GM19372 (cell line): ENCODE results near the gene SLC34A2.
"Not testable (repeated sequence)": the region's sequence is repeated elsewhere in the genome, so short reads cannot be mapped to it uniquely, and the experiment has no call there.

Experiments
- ATAC-seq: cut with Tn5 transposase; IDR thresholded peaks from one replicate; pipeline ENCODE4 v1.9.1; 2021; ENCODE audit warnings: mild to moderate bottlenecking, low read depth, moderate library complexity; ENCODE audit not compliant: unreplicated experiment

Gene SLC34A2, protein sequence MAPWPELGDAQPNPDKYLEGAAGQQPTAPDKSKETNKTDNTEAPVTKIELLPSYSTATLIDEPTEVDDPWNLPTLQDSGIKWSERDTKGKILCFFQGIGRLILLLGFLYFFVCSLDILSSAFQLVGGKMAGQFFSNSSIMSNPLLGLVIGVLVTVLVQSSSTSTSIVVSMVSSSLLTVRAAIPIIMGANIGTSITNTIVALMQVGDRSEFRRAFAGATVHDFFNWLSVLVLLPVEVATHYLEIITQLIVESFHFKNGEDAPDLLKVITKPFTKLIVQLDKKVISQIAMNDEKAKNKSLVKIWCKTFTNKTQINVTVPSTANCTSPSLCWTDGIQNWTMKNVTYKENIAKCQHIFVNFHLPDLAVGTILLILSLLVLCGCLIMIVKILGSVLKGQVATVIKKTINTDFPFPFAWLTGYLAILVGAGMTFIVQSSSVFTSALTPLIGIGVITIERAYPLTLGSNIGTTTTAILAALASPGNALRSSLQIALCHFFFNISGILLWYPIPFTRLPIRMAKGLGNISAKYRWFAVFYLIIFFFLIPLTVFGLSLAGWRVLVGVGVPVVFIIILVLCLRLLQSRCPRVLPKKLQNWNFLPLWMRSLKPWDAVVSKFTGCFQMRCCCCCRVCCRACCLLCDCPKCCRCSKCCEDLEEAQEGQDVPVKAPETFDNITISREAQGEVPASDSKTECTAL

GRCh38 chr4:25654971-25655963, at the start of gene SLC34A2:
TSS of gene SLC34A2 (plus strand) at chr4:25655851. CDS start at chr4:25662501, 6,650 bp downstream.
- ATAC-seq, result no peak

- no peak for ATAC-seq
Measured at GRCh38 chr4:25608644-25609043, 47.0 kb upstream of the SLC34A2 start.

DNA sequence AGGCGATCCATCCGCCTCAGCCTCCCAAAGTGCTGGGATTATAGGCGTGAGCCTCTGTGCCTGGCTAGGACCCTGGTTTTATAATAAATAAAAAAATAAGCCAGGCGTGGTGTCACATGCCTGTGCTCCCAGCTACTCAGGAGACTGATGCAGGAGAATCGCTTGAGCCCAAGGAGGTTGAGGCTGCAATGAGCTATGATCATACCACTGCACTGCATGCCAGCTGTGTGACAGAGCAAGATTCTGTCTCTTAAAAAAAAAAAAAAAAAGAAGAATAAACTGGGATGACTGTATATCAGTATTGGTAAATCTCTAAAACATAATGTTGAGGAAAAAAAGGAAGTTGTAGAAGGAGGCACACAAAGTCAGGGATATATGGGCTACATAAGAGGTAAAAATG, 45.7 kb upstream of the SLC34A2 start:
- no peak for ATAC-seq

- ATAC-seq, result not testable (repeated sequence)
Measured at GRCh38 chr4:25613613-25614012, 42.0 kb upstream of the SLC34A2 start.

DNA sequence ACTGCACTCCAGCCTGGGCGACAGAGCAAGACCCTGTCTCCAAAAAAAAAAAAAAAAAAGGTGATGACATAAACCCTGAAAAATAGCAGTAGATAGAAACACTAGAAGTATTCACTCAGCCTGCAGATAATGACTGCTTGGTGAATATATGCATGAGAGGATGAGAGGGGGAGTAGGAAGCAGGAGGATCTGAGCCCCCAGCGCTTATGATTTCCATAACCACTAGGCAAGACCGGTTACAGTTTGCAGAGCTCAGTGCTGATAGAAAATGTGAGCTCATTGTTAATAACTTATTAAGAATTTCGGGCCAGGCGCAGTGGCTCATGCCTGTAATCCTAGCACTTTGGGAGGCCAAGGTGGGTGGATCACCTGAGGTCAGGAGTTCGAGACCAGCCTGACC, 40.8 kb upstream of the SLC34A2 start:
- no peak for ATAC-seq

DNA sequence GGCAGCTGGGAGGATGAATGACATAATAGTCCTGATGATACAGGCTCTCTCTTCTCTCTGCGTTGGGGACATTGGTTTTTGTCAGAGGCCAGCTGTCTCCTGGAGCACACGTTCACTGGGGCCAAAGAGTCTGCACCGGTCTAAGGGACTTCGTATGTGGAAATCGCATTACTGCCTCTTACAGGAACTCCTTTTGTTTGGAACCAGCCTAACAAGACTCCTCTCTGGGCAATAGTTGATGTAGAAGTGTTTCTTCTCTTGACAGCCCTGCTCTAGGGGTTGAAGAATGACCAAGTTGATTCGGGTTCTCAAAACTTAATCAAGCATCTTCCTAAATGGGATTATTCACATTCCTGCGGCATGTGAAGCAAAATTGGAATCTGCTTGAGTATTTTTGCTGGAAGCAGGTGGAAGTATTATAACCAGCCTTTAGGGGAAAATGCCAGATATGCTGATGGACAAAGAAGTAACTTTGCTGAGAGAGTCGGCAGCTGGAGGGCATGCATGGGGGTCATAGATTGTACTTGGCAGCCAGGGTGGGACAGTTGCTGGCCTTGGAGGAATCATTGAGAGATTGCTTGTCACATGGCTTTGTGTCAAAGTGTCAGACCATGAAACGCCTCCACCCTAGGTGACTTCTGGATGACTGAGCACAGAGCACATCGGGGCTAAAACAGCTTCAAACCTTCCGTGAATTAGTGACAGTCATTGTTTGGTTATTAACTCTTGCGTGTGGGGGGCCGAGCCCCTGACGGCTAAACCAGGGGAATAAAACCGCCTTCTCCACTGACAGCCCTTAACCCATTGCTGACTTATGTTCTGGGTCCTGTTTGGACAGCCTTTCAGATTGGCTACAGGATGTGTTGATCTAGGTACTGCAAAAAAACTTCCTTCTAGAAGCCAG, 34.4 kb upstream of the SLC34A2 start:
- ATAC-seq, result no peak

- no peak for ATAC-seq
Measured at GRCh38 chr4:25624616-25625015, 31.0 kb upstream of the SLC34A2 start.

GRCh38 chr4:25628451-25628850, 27.2 kb upstream of the SLC34A2 start:
- no peak for ATAC-seq

- no peak for ATAC-seq
Measured at GRCh38 chr4:25632135-25632534, 23.5 kb upstream of the SLC34A2 start.

- ATAC-seq, result no peak
Measured at GRCh38 chr4:25633541-25633940, 22.1 kb upstream of the SLC34A2 start.

GRCh38 chr4:25635501-25635900, 20.1 kb upstream of the SLC34A2 start:
- no peak for ATAC-seq

DNA sequence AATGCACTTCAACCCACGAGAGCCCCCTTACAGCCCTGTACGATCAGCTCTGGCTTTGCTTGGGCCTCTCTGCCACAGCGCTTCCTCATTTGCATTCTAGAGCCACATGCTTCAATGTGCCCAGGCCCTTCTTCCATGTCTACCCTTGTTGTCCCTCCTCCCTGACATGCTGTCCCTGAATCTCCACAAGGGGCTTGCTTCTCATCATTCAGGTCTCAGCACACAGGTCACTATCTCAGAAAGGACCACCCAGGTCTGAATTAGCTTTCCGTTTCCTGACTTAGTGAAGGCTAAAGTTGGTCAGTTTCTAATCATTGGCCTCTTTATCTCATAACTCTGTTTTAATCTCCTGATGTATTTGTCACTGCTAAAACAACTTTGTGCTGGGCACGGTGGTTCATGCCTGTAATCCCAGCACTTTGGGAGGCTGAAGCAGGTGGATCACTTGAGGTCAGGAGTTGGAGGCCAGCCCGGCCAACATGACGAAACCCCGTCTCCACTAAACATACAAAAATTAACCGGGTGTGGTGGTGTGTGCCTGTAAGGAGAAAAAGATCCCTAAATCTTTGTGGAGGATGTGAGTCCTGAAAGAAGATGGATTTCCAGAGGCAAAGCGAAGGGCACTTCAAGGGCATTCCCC, 17.9 kb upstream of the SLC34A2 start:
- no peak for ATAC-seq

DNA sequence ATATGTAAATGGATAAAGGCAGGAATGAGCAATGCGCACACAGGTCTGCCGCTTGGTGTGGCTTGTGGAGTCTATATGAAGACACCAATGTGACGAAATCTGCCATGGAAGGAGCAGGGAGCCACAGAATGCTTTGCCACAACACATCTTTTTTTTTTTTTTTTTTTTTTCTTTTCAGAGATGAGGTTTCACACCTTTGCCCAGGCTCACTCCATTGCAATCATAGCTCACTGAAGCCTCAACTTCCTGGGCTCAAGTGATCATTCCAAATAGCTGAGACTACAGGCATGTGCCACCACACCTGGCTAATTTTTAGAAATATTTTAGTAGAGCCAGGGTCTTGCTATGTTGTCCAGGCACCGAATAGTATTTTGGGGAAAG, 17.4 kb upstream of the SLC34A2 start:
- ATAC-seq, result no peak

- ATAC-seq, result no peak
Measured at GRCh38 chr4:25638806-25639205, 16.8 kb upstream of the SLC34A2 start.

DNA sequence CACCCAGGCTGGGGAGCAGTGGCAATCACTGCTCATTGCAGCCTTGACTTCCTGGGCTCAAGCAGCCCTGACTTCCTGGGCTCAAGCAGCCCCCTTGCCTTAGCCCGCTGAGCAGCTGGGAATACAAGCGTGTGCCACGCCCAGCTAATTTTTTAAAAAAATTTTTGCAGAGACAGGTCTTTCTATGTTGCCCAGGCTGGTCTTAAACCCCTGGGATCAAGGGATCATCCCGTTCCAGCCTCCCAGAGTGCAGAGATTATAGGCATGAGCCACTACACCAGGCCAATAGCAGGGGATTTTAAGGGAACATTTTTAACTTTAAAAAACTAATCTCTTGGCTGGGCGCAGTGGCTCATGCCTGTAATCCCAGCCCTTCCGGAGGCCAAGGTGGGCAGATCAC, 5.3 kb upstream of the SLC34A2 start:
- ATAC-seq, result no peak

DNA sequence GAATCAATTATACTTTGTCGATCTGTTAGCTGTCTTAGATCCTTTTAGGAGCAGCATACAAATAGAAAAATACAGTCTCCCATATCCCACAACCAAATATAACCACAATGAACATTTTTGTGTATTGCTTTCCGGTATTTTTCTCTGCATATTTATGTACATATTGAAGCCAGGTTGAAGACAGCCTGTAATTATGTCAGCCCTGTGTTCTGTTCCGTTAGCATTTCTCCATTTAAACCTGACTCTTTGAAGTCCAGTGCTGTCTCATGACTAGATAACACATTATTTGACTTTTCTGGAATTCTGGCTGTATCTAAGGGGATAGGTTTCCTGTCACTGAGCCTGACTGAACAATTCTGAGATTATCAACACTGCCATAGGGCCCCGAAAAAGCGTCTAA, 4.0 kb upstream of the SLC34A2 start:
- no peak for ATAC-seq

GRCh38 chr4:25654031-25654970, 1.4 kb upstream of the SLC34A2 start:
- no peak for ATAC-seq

GRCh38 chr4:25656031-25656430, 380 bp downstream of the SLC34A2 start:
- ATAC-seq, result no peak
